IMR-90 (cell line): Measurements from ENCODE around the gene WDR37. TPM values are rescaled to one million over a fixed set of nuclear protein-coding genes. Genes with fewer than 3 reads are reported as not detected.

Experiments used
- ATAC-seq: fragments of 200-7000 bp; cut with Tn5 transposase; 2 replicates; pipeline ENCODE4 v1.9.1; 2020; ENCODE audit warnings: low read depth, mild to moderate bottlenecking, moderate library complexity
- BruUV-seq: library from RNA; stranded (reverse); fragments of 400-500 nt; replicated peaks from 2 replicates; lab custom pipeline; 2021; lab: Mats Ljungman, UMichigan
- CTCF ChIA-PET: fragments of 300-600 bp; formaldehyde crosslinking; extraction: SDS; loops from one replicate; lab custom pipeline; 2021; ENCODE audit warnings: antibody characterized with exemption; lab: Yijun Ruan, JAX
- POLR2A ChIA-PET: fragments of 300-600 bp; sonication (Branson Sonifier 250); formaldehyde crosslinking; loops from one replicate; lab custom pipeline; 2022; ENCODE audit warnings: antibody characterized with exemption; ENCODE audit not compliant: unreplicated experiment; lab: Charles Lee
- DNase-seq: peaks from one replicate; pipeline ENCODE4 v3.0.0; 2013
- H2AFZ ChIP-seq: replicated peaks from 2 replicates; pipeline ENCODE3; 2013; ENCODE audit warnings: low read length, mild to moderate bottlenecking; ENCODE audit not compliant: poor library complexity
- H2AK5ac ChIP-seq: 2 replicates; pipeline ENCODE4 v1.6.1; 2013; ENCODE audit warnings: low read depth, low read length, inconsistent platforms
- H2AK9ac ChIP-seq: replicated peaks from 2 replicates; pipeline ENCODE3; 2013; ENCODE audit warnings: mild to moderate bottlenecking, low read depth, low read length, moderate library complexity; ENCODE audit not compliant: poor library complexity
- H2BK120ac ChIP-seq: 2 replicates; pipeline ENCODE4 v1.6.1; 2013; ENCODE audit warnings: low read depth, low read length, inconsistent platforms
- H2BK15ac ChIP-seq: 3 replicates; pipeline ENCODE4 v1.6.1; 2013; ENCODE audit warnings: low read depth, low read length, inconsistent platforms
- H2BK20ac ChIP-seq: 2 replicates; pipeline ENCODE4 v1.6.1; 2013; ENCODE audit warnings: low read depth, mild to moderate bottlenecking, inconsistent platforms, low read length, moderate library complexity
- H2BK5ac ChIP-seq: 2 replicates; pipeline ENCODE4 v1.6.1; 2013; ENCODE audit warnings: mild to moderate bottlenecking, low read depth, low read length, inconsistent platforms; ENCODE audit not compliant: poor library complexity, severe bottlenecking
- H3K14ac ChIP-seq: replicated peaks from 2 replicates; pipeline ENCODE4 v1.6.1; 2013; ENCODE audit warnings: low read depth, low read length, inconsistent platforms
- H3K18ac ChIP-seq: 2 replicates; pipeline ENCODE4 v1.6.1; 2013; ENCODE audit warnings: low read depth, low read length, control low read depth
- H3K23ac ChIP-seq: 2 replicates; pipeline ENCODE4 v1.6.1; 2013; ENCODE audit warnings: low read depth, low read length, inconsistent platforms
- H3K27ac ChIP-seq: 2 replicates; pipeline ENCODE4 v1.5.1; 2013; ENCODE audit warnings: mild to moderate bottlenecking, control low read depth, low read length; ENCODE audit not compliant: insufficient read depth
- H3K27me3 ChIP-seq: 2 replicates; pipeline ENCODE4 v1.6.1; 2013; ENCODE audit warnings: low read length; ENCODE audit not compliant: control insufficient read depth, insufficient read depth
- H3K36me3 ChIP-seq: 2 replicates; pipeline ENCODE4 v1.6.1; 2013; ENCODE audit warnings: low read length, mixed read lengths; ENCODE audit not compliant: control insufficient read depth, insufficient read depth
- H3K4ac ChIP-seq: 2 replicates; pipeline ENCODE4 v1.6.1; 2013; ENCODE audit warnings: low read depth, low read length, inconsistent platforms
- H3K4me1 ChIP-seq: 2 replicates; pipeline ENCODE4 v1.6.1; 2013; ENCODE audit warnings: low read length, mixed read lengths; ENCODE audit not compliant: control insufficient read depth, insufficient read depth
- H3K4me2 ChIP-seq: 2 replicates; pipeline ENCODE4 v1.6.1; 2013; ENCODE audit warnings: low read depth, mild to moderate bottlenecking, control low read depth, low read length, moderate library complexity
- H3K4me3 ChIP-seq: 2 replicates; pipeline ENCODE4 v1.5.1; 2013; ENCODE audit warnings: low read depth, mild to moderate bottlenecking, control low read depth, low read length, moderate library complexity; ENCODE audit not compliant: insufficient read depth
- H3K56ac ChIP-seq: 2 replicates; pipeline ENCODE4 v1.6.1; 2013; ENCODE audit warnings: low read length, inconsistent platforms; ENCODE audit not compliant: insufficient read depth; ENCODE audit errors: extremely low read depth
- H3K79me1 ChIP-seq, 2 experiments: 2 replicates each; pipeline ENCODE4 v1.6.1; 2013; ENCODE audit warnings: low read length in 2 of 2, inconsistent platforms in 1 of 2, low read depth in 1 of 2
- H3K9ac ChIP-seq: 2 replicates; pipeline ENCODE4 v1.6.1; 2013; ENCODE audit warnings: low read depth, low read length, control low read depth
- H3K9me1 ChIP-seq: 2 replicates; pipeline ENCODE4 v1.6.1; 2013; ENCODE audit warnings: low read length, inconsistent platforms; ENCODE audit not compliant: insufficient read depth
- H3K9me3 ChIP-seq: 2 replicates; pipeline ENCODE4 v1.6.1; 2013; ENCODE audit warnings: low read length; ENCODE audit not compliant: control insufficient read depth, insufficient read depth
- H4K20me1 ChIP-seq: 2 replicates; pipeline ENCODE4 v1.6.1; 2013; ENCODE audit warnings: low read length, inconsistent platforms; ENCODE audit not compliant: insufficient read depth
- H4K5ac ChIP-seq: 2 replicates; pipeline ENCODE4 v1.6.1; 2013; ENCODE audit warnings: mild to moderate bottlenecking, low read depth, low read length, control low read depth
- H4K8ac ChIP-seq, 2 experiments: 2 replicates each; pipeline ENCODE4 v1.6.1; 2013; ENCODE audit warnings: low read depth in 2 of 2, low read length in 2 of 2, control low read depth in 1 of 2, inconsistent platforms in 1 of 2
- H4K91ac ChIP-seq: 2 replicates; pipeline ENCODE4 v1.6.1; 2013; ENCODE audit warnings: low read depth, low read length, inconsistent platforms; ENCODE audit not compliant: insufficient read depth
- SMC3 ChIP-seq: fragments of 150-350 bp; IDR thresholded peaks from 2 replicates; pipeline ENCODE4 v1.6.1; 2016; ENCODE audit warnings: low read depth, mild to moderate bottlenecking, antibody characterized with exemption, low read length, moderate library complexity
- WGBS, 2 experiments: methylation state at CpG; one replicate each; pipeline versions ENCODE4 v1.1.5 to v1.1.7; 2013; ENCODE audit warnings: missing lambda C conversion rate in 2 of 2; ENCODE audit not compliant: insufficient read length in 1 of 2; ENCODE audit errors: extremely low coverage in 2 of 2; 5-methylcytosine and 5-hydroxymethylcytosine counted together
- dilution Hi-C: fragments of 300-500 bp; cut with HindIII; formaldehyde crosslinking; loops from one replicate; pipeline ENCODE4 v1.14.3; 2018; ENCODE audit warnings: low sequenced_read_pairs; ENCODE audit not compliant: unreplicated experiment
- in situ Hi-C: fragments of 300-500 bp; cut with MboI; formaldehyde crosslinking; loops from 3 replicates; pipeline ENCODE4 v1.14.3; 2019; ENCODE audit warnings: low sequenced_read_pairs, inconsistent platforms, mixed read lengths
- intact Hi-C: fragments of 100-400 bp; cut with micrococcal nuclease; formaldehyde crosslinking; loops from 2 replicates; pipeline ENCODE4 v1.10.0; 2022
- polyA plus RNA-seq, 3 experiments: library from polyadenylated mRNA; depleted of rRNA; stranded (reverse); fragments of >200 nt; gene quantifications; 2 replicates each; pipeline ENCODE4 v1.2.3, GENCODE V29; 2012; ENCODE audit warnings: low replicate concordance in 1 of 3
- total RNA-seq: library from RNA; depleted of rRNA; stranded (reverse); fragments of >200 nt; gene quantifications from 2 replicates; pipeline ENCODE4 v1.2.3, GENCODE V29; 2012

Gene WDR37
- total and polyA plus RNA-seq, 2 of the 4 experiments (the other 2 are of a cell fraction) = 12.7 to 14.5 TPM

GRCh38 chr10:1133495-1134045 lies 77.4 kb downstream of the WDR37 start:
- Histone ChIP-seq H3K9ac (no peak overlapping the region), H3K4me1 (no peaks in the 10 kb centered on the region), H3K23ac (no peak overlapping the region), H4K20me1 (no peaks in the 10 kb centered on the region), H2BK20ac (no peak overlapping the region), H2BK120ac (no peak overlapping the region), H2BK15ac (no peak overlapping the region), H3K56ac (no peak overlapping the region; the same call in 1 of the 2 replicates), H2AFZ (no peak overlapping the region), H3K4ac (no peak overlapping the region), H3K27me3 (no peaks in the 10 kb centered on the region), H2AK5ac (no peak overlapping the region), H2BK5ac (no peak overlapping the region), H3K79me1 (no peaks in the 10 kb centered on the region), H4K5ac (no peak overlapping the region), H3K36me3 (peaks cover 24% of the 10 kb centered on the region), H3K27ac (no peak overlapping the region), H3K14ac (no peak overlapping the region), H3K9me1 (peaks cover 8% of the 10 kb centered on the region; the same call in 1 of the 2 replicates), H4K8ac (no peak overlapping the region), H4K91ac (no peak overlapping the region), H3K4me3 (no peak overlapping the region), H3K4me2 (no peak overlapping the region), H3K18ac (no peak overlapping the region), H2AK9ac (no peak overlapping the region), H3K9me3 (peaks cover 4% of the 10 kb centered on the region)
- no peak for ATAC-seq
- ChIA-PET CTCF (no interaction called here), POLR2A (no interaction called here)
- dilution Hi-C loops (no loop called here), intact Hi-C loops (no loop called here), in situ Hi-C loops (no loop called here)
- DNase-seq = no peak
- WGBS, 2 experiments = no CpG with 5 or more reads among the region's 3 CpGs
- no TSS peak for BruUV-seq
- TF ChIP-seq SMC3 = no peak
